Measurements from ENCODE around the gene CORO2A.
A peak's percentile ranks its signal among the peaks of the same experiment; 100 is the strongest.

The CORO2A gene

GRCh38 chr9:98191671-98192502 lies 550 bp downstream of the CORO2A start:
- Mint-ChIP-seq H3K4me3 (peak overlapping the region; percentile 76), H3K9me3 (no peaks in the 10 kb centered on the region), H3K27ac (peak overlapping the region; percentile 19), H3K36me3 (no peaks in the 10 kb centered on the region), H3K4me1 (peaks cover 33% of the 10 kb centered on the region), H3K27me3 (peaks cover 15% of the 10 kb centered on the region)
- CTCF ChIA-PET = interaction anchor here (1.5 to 3.8 kb wide), 4 partner anchors 13 to 94 kb away, joined by 3 to 14 read pairs (median 6); partner anchors contain the start of genes TBC1D2 and TRIM14
- DNase-seq = peak; percentile 66

GRCh38 chr9:98191181-98191608 lies 1.2 kb downstream of the CORO2A start:
- peaks cover 15% of the 10 kb centered on the region for H3K27me3 Mint-ChIP-seq
- no peaks in the 10 kb centered on the region for H3K36me3 Mint-ChIP-seq
- peaks cover 33% of the 10 kb centered on the region for H3K4me1 Mint-ChIP-seq
- CTCF ChIA-PET = interaction anchor here (1.5 to 3.8 kb wide), 5 partner anchors 13 to 93 kb away, joined by 3 to 14 read pairs (median 6); partner anchors contain the start of genes TBC1D2 and TRIM14
- no peak overlapping the region for H3K27ac Mint-ChIP-seq
- no peak for DNase-seq
- H3K9me3 Mint-ChIP-seq = no peaks in the 10 kb centered on the region
- peak overlapping the region; percentile 76 for H3K4me3 Mint-ChIP-seq

- H3K4me3 Mint-ChIP-seq = peak overlapping the region; percentile 76
- H3K27ac Mint-ChIP-seq = no peak overlapping the region
- DNase-seq = no peak
- CTCF ChIA-PET = interaction anchor here (1.5 to 3.8 kb wide), 4 partner anchors 13 to 72 kb away, joined by 3 to 14 read pairs (median 6); partner anchors contain the start of genes TBC1D2 and TRIM14
- H3K4me1 Mint-ChIP-seq = peaks cover 33% of the 10 kb centered on the region
- H3K36me3 Mint-ChIP-seq = no peaks in the 10 kb centered on the region
- no peaks in the 10 kb centered on the region for H3K9me3 Mint-ChIP-seq
- H3K27me3 Mint-ChIP-seq = peaks cover 15% of the 10 kb centered on the region
Observed at GRCh38 chr9:98190757-98191105, 1.7 kb downstream of the CORO2A start.

GRCh38 chr9:98189412-98189811 lies 3.0 kb downstream of the CORO2A start:
- H3K27ac Mint-ChIP-seq = no peak overlapping the region
- no peak overlapping the region for H3K4me3 Mint-ChIP-seq
- peaks cover 8% of the 10 kb centered on the region for H3K27me3 Mint-ChIP-seq
- no peaks in the 10 kb centered on the region for H3K9me3 Mint-ChIP-seq
- H3K4me1 Mint-ChIP-seq = peaks cover 34% of the 10 kb centered on the region
- H3K36me3 Mint-ChIP-seq = no peaks in the 10 kb centered on the region
- DNase-seq = no peak
- CTCF ChIA-PET = interaction anchor here (1.5 to 3.8 kb wide), 2 partner anchors 16 to 116 kb away, joined by 4 to 14 read pairs; no protein-coding TSS in a partner anchor

GRCh38 chr9:98187926-98188325 lies 4.5 kb downstream of the CORO2A start:
- CTCF ChIA-PET = no interaction called here
- Mint-ChIP-seq H3K4me1 (peaks cover 26% of the 10 kb centered on the region), H3K9me3 (no peaks in the 10 kb centered on the region), H3K36me3 (no peaks in the 10 kb centered on the region), H3K27me3 (peaks cover 8% of the 10 kb centered on the region), H3K27ac (no peak overlapping the region), H3K4me3 (no peak overlapping the region)
- no peak for DNase-seq

GRCh38 chr9:98186236-98186635 lies 6.2 kb downstream of the CORO2A start:
- Mint-ChIP-seq H3K36me3 (no peaks in the 10 kb centered on the region), H3K27me3 (peaks cover 5% of the 10 kb centered on the region), H3K27ac (no peak overlapping the region), H3K9me3 (no peaks in the 10 kb centered on the region), H3K4me1 (peaks cover 24% of the 10 kb centered on the region), H3K4me3 (no peak overlapping the region)
- CTCF ChIA-PET = no interaction called here
- no peak for DNase-seq

- no peak overlapping the region for H3K4me3 Mint-ChIP-seq
- no peaks in the 10 kb centered on the region for H3K27me3 Mint-ChIP-seq
- no peaks in the 10 kb centered on the region for H3K9me3 Mint-ChIP-seq
- CTCF ChIA-PET = no interaction called here
- H3K36me3 Mint-ChIP-seq = no peaks in the 10 kb centered on the region
- H3K4me1 Mint-ChIP-seq = peaks cover 20% of the 10 kb centered on the region
- no peak for DNase-seq
- no peak overlapping the region for H3K27ac Mint-ChIP-seq
Observed at GRCh38 chr9:98185611-98186171, 6.7 kb downstream of the CORO2A start.

GRCh38 chr9:98185021-98185567 lies 7.3 kb downstream of the CORO2A start:
- CTCF ChIA-PET = interaction anchor here (0.6 kb wide), 1 partner anchor 1502 kb away, joined by 3 read pairs; no protein-coding TSS in a partner anchor
- H3K4me1 Mint-ChIP-seq = peaks cover 22% of the 10 kb centered on the region
- H3K27ac Mint-ChIP-seq = no peak overlapping the region
- no peak for DNase-seq
- H3K9me3 Mint-ChIP-seq = no peaks in the 10 kb centered on the region
- H3K27me3 Mint-ChIP-seq = no peaks in the 10 kb centered on the region
- no peak overlapping the region for H3K4me3 Mint-ChIP-seq
- no peaks in the 10 kb centered on the region for H3K36me3 Mint-ChIP-seq

- Mint-ChIP-seq H3K27me3 (no peaks in the 10 kb centered on the region), H3K36me3 (no peaks in the 10 kb centered on the region), H3K4me1 (peaks cover 24% of the 10 kb centered on the region), H3K4me3 (no peak overlapping the region), H3K9me3 (no peaks in the 10 kb centered on the region), H3K27ac (no peak overlapping the region)
- CTCF ChIA-PET = no interaction called here
- DNase-seq = no peak
Observed at GRCh38 chr9:98184326-98184725, 8.1 kb downstream of the CORO2A start.

- no peaks in the 10 kb centered on the region for H3K9me3 Mint-ChIP-seq
- H3K36me3 Mint-ChIP-seq = no peaks in the 10 kb centered on the region
- CTCF ChIA-PET = interaction anchor here (0.8 kb wide), 1 partner anchor 11 kb away, joined by 3 read pairs; no protein-coding TSS in a partner anchor
- H3K27ac Mint-ChIP-seq = no peak overlapping the region
- H3K27me3 Mint-ChIP-seq = no peaks in the 10 kb centered on the region
- H3K4me3 Mint-ChIP-seq = no peak overlapping the region
- H3K4me1 Mint-ChIP-seq = peaks cover 17% of the 10 kb centered on the region
- no peak for DNase-seq
Observed at GRCh38 chr9:98182889-98183599, 9.4 kb downstream of the CORO2A start.

- CTCF ChIA-PET = interaction anchor here (0.7 to 0.8 kb wide), 2 partner anchors 11 to 14 kb away, joined by 3 read pairs; no protein-coding TSS in a partner anchor
- DNase-seq = no peak
- no peaks in the 10 kb centered on the region for H3K9me3 Mint-ChIP-seq
- H3K36me3 Mint-ChIP-seq = no peaks in the 10 kb centered on the region
- H3K4me3 Mint-ChIP-seq = no peak overlapping the region
- no peak overlapping the region for H3K27ac Mint-ChIP-seq
- H3K4me1 Mint-ChIP-seq = peaks cover 15% of the 10 kb centered on the region
- H3K27me3 Mint-ChIP-seq = no peaks in the 10 kb centered on the region
Observed at GRCh38 chr9:98182069-98182820, 10.2 kb downstream of the CORO2A start.

GRCh38 chr9:98181746-98182068 lies 10.7 kb downstream of the CORO2A start:
- CTCF ChIA-PET = interaction anchor here (0.7 kb wide), 1 partner anchor 13 kb away, joined by 3 read pairs; no protein-coding TSS in a partner anchor
- DNase-seq = no peak
- Mint-ChIP-seq H3K9me3 (no peaks in the 10 kb centered on the region), H3K4me3 (no peak overlapping the region), H3K4me1 (peaks cover 15% of the 10 kb centered on the region), H3K27ac (no peak overlapping the region), H3K27me3 (no peaks in the 10 kb centered on the region), H3K36me3 (no peaks in the 10 kb centered on the region)

GRCh38 chr9:98180996-98181395 lies 11.4 kb downstream of the CORO2A start:
- no peaks in the 10 kb centered on the region for H3K36me3 Mint-ChIP-seq
- H3K9me3 Mint-ChIP-seq = no peaks in the 10 kb centered on the region
- no peak overlapping the region for H3K4me3 Mint-ChIP-seq
- CTCF ChIA-PET = no interaction called here
- no peak for DNase-seq
- H3K27me3 Mint-ChIP-seq = no peaks in the 10 kb centered on the region
- H3K4me1 Mint-ChIP-seq = peaks cover 15% of the 10 kb centered on the region
- H3K27ac Mint-ChIP-seq = no peak overlapping the region
